ENCODE results near the gene NOXA1.
"Not testable (repeated sequence)": the region's sequence is repeated elsewhere in the genome, so short reads cannot be mapped to it uniquely, and the experiment has no call there.

NOXA1 gene

GRCh38 chr9:137466389-137467085, 43.3 kb downstream of the NOXA1 start:
- H3K36me3 ChIP-seq (replicated peaks); H3K9me3 ChIP-seq; H3K4me3 ChIP-seq; H3K4me1 ChIP-seq; in situ Hi-C loops (cut with MboI; ENCODE audit: low sequenced_read_pairs); DNase-seq (ENCODE audit: low spot score in 2 of 2): not testable (repeated sequence)
- peaks cover 10% of the 10 kb centered on the region; the same call in 1 of the 2 replicates for H3K27me3 ChIP-seq (ENCODE audit: low read depth)

GRCh38 chr9:137467161-137467581, 44.0 kb downstream of the NOXA1 start:
- Histone ChIP-seq H3K4me3 (no peak overlapping the region), H3K27me3 (ENCODE audit: low read depth) (peaks cover 10% of the 10 kb centered on the region; the same call in 1 of the 2 replicates), H3K4me1 (no peaks in the 10 kb centered on the region), H3K9me3 (no peaks in the 10 kb centered on the region), H3K36me3 (replicated peaks) (no peaks in the 10 kb centered on the region)
- DNase-seq (ENCODE audit: low spot score in 2 of 2) = no peak
- in situ Hi-C loops (cut with MboI; ENCODE audit: low sequenced_read_pairs) = no loop called here

DNA sequence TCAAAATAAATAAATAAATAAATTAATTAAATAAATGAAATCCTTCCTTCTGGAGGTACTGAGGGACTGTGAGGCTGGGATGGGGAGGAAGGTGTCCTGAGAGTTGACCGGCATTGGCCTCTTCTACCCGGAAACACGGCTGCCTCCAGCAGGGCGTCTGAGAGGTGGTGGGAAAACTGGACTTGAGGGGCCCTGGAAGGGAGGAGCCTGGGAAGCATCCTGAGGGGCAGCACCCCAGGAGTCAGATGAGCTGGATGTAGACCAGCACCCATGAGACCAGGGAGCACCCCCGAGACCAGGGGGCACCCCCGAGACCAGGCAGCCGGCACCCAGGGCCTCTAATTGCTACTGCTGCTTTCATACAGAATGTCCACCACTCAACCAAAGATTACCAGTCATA, 44.7 kb downstream of the NOXA1 start:
- Histone ChIP-seq H3K9me3 (no peaks in the 10 kb centered on the region), H3K4me1 (no peaks in the 10 kb centered on the region), H3K4me3 (no peak overlapping the region), H3K27me3 (ENCODE audit: low read depth) (peaks cover 10% of the 10 kb centered on the region; the same call in 1 of the 2 replicates), H3K36me3 (replicated peaks) (no peaks in the 10 kb centered on the region)
- in situ Hi-C loops (cut with MboI; ENCODE audit: low sequenced_read_pairs) = no loop called here
- no peak for DNase-seq (ENCODE audit: low spot score in 2 of 2)

GRCh38 chr9:137470785-137471184, 47.6 kb downstream of the NOXA1 start:
- H3K36me3 ChIP-seq (replicated peaks) = no peaks in the 10 kb centered on the region
- 0 out of 2 replicates have a peak, but pooled peaks cover 5% of the 10 kb centered on the region for H3K9me3 ChIP-seq
- in situ Hi-C loops (cut with MboI; ENCODE audit: low sequenced_read_pairs) = no loop called here
- DNase-seq (ENCODE audit: low spot score in 2 of 2) = no peak
- H3K4me3 ChIP-seq = no peak overlapping the region
- H3K27me3 ChIP-seq (ENCODE audit: low read depth) = peaks cover 10% of the 10 kb centered on the region; the same call in 1 of the 2 replicates
- no peaks in the 10 kb centered on the region for H3K4me1 ChIP-seq

DNA sequence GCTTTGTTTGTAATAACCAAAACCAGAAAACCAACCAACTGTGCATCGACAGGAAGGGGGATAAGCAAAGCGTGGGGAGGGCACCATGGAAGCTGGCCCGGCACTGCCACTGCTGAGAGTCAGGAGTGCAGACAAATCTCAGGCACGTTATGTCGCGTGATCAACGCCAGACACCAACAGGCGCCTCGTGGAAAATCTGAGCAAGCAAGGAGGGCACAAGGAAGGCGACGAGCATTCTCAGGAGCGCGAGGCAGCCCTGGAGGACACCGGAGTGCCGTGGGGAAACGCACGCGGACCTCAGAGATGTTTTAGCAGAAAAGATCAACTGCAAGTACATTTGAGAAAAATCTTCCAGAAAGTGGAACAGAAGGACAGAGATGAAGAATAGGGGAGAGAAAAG, 51.1 kb downstream of the NOXA1 start:
- H3K36me3 ChIP-seq (replicated peaks) = no peaks in the 10 kb centered on the region
- peaks cover 6% of the 10 kb centered on the region; the same call in 1 of the 2 replicates for H3K27me3 ChIP-seq (ENCODE audit: low read depth)
- in situ Hi-C loops (cut with MboI; ENCODE audit: low sequenced_read_pairs) = no loop called here
- H3K4me1 ChIP-seq = no peaks in the 10 kb centered on the region
- no peak for DNase-seq (ENCODE audit: low spot score in 2 of 2)
- 0 out of 2 replicates have a peak, but pooled peaks cover 9% of the 10 kb centered on the region for H3K9me3 ChIP-seq
- H3K4me3 ChIP-seq = no peak overlapping the region

DNA sequence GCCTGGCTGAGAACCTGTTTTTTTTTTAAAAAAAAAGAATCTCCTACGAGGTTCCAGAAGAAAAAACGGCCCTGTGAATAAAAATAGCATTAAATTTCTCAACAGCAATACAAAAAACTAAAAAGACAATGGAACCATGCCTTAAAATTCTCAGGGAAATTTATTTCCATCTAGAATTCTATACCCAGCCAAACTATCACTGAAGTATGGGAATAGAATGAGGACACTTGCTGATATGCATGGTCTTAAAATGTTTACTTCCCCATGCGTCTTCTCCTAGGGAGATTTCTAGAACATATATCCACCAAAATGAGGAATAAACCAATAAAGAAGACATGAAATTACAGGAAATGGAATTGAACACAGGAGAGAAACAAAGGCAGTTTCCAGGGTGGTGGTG, 52.5 kb downstream of the NOXA1 start:
- H3K4me3 ChIP-seq = no peak overlapping the region
- H3K27me3 ChIP-seq (ENCODE audit: low read depth) = no peaks in the 10 kb centered on the region
- 0 out of 2 replicates have a peak, but pooled peaks cover 9% of the 10 kb centered on the region for H3K9me3 ChIP-seq
- no peaks in the 10 kb centered on the region for H3K36me3 ChIP-seq (replicated peaks)
- in situ Hi-C loops (cut with MboI; ENCODE audit: low sequenced_read_pairs) = no loop called here
- H3K4me1 ChIP-seq = no peaks in the 10 kb centered on the region
- DNase-seq (ENCODE audit: low spot score in 2 of 2) = no peak

DNA sequence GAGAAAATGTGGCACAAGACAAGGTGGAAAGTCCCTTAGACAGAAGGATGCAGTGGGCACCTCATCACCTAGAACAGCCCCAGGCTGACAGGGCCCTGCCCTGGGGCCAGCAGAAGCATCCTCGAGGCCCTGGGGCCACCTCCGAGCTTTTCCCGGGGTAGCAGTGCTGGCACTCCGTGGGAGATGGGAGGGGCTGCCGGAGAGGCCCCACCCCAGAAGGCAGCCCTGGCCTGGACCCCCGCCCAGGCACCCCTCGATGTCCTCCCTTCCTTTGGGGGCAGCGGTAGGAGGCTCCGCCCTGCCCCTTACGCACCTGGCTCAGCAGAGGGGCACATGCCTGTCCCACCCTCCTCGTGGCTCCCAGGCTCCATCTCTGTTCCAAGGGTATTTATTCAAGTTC, 53.7 kb downstream of the NOXA1 start:
- Histone ChIP-seq H3K36me3 (replicated peaks) (no peaks in the 10 kb centered on the region), H3K4me3 (no peak overlapping the region), H3K9me3 (0 out of 2 replicates have a peak, but pooled peaks cover 9% of the 10 kb centered on the region), H3K27me3 (ENCODE audit: low read depth) (no peaks in the 10 kb centered on the region), H3K4me1 (no peaks in the 10 kb centered on the region)
- in situ Hi-C loops (cut with MboI; ENCODE audit: low sequenced_read_pairs) = no loop called here
- DNase-seq (ENCODE audit: low spot score in 2 of 2) = no peak

GRCh38 chr9:137477778-137478612, 54.8 kb downstream of the NOXA1 start:
- Histone ChIP-seq H3K27me3 (ENCODE audit: low read depth) (no peaks in the 10 kb centered on the region), H3K4me1 (no peaks in the 10 kb centered on the region)

GRCh38 chr9:137478613-137478961, 55.4 kb downstream of the NOXA1 start:
- H3K9me3 ChIP-seq = 0 out of 2 replicates have a peak, but pooled peaks cover 9% of the 10 kb centered on the region
- no peaks in the 10 kb centered on the region for H3K36me3 ChIP-seq (replicated peaks)
- in situ Hi-C loops (cut with MboI; ENCODE audit: low sequenced_read_pairs) = no loop called here
- no peaks in the 10 kb centered on the region for H3K4me1 ChIP-seq
- no peak overlapping the region for H3K4me3 ChIP-seq
- no peaks in the 10 kb centered on the region for H3K27me3 ChIP-seq (ENCODE audit: low read depth)
- DNase-seq (ENCODE audit: low spot score in 2 of 2) = no peak

More at GRCh38 chr9:137477778-137478612, 54.8 kb downstream of the NOXA1 start:
- in situ Hi-C loops (cut with MboI; ENCODE audit: low sequenced_read_pairs) = no loop called here
- DNase-seq (ENCODE audit: low spot score in 2 of 2) = no peak
- no peak overlapping the region for H3K4me3 ChIP-seq
- no peaks in the 10 kb centered on the region for H3K36me3 ChIP-seq (replicated peaks)
- 0 out of 2 replicates have a peak, but pooled peaks cover 9% of the 10 kb centered on the region for H3K9me3 ChIP-seq

DNA sequence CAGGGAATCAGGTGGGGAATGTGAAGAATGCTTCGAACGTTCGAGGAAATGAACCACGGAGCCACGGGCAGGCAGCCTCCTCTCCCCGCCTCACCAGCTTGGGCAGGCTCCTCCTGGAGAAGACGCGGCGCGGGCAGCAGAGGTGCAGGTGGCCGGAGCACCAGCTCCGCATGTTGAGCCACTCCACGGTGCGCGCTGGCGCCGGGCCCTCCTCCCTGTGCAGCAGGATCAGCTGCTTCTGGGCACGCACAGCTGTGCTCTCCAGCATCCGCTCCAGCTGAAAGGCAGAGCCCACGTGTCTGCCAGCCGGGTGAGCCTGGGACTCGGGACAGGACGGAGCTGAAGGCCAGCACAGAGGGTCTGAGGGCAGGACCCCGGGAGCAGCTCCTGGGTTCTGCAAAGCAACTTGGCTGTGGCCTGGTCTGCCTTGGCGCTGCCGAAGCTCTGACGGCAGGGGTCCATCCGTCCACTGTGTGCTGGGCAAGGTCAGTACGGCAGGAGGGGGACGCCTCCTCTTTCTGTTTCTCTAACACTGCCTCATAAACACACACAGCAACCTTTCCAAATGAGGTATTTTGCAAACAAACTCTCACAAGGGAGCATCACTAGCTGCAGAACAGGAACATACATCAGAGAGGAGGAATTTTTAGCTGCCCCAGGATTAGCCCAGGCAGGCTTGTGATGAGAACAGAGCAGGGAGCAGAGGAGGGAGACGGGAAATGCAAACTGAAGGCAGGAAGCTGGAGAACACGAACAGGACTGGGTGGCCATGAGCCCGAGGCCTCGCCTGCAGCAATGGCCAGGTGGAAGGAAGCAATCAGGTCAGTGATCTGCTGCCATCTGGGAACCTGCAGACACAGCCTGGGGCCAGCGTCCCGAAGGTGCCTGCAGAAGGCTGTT, 56.0 kb downstream of the NOXA1 start:
- no peaks in the 10 kb centered on the region for H3K27me3 ChIP-seq (ENCODE audit: low read depth)

DNA sequence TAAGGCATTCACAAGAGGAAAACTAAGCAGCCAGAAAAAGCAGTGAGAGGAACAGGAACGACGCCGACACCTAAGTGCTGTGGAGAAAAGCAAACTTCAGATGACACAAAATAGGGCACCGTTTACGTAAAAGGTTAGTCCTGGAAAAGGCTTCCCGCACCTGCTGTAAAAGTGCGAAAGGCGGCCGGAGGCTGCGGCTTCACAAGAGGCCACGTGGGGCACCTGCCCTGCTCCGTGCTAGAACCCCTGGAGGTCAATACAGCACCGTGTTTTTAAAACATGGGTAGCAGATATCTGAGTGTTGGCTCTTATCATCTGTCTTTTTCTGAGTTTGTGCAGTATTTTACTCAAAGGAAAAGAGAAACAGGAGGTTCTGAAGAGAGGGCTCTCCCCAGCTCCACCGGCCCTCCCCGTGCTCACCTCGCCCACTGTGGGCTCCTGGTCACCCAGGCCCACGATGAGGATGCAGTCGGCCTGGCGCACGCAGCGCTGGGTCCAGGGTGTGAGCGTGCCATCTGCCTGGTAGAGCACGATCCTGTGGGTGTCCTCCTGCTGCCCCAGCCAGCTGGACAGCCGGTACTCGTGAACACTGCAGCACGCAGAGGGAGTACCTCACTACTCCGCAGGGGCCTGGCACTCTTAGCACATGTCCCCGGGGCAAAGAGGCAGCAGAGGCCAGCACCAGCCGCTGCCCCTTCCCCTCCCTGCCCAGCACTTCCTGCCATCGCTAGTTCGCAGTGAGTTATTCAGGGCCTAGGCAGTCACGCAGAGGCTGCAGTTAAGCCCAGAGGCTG, 56.9 kb downstream of the NOXA1 start:
- no peaks in the 10 kb centered on the region for H3K4me1 ChIP-seq
- 0 out of 2 replicates have a peak, but pooled peaks cover 6% of the 10 kb centered on the region for H3K9me3 ChIP-seq
- H3K36me3 ChIP-seq (replicated peaks) = no peaks in the 10 kb centered on the region
- H3K27me3 ChIP-seq (ENCODE audit: low read depth) = no peaks in the 10 kb centered on the region
- no peak for DNase-seq (ENCODE audit: low spot score in 2 of 2)
- no peak overlapping the region for H3K4me3 ChIP-seq
- in situ Hi-C loops (cut with MboI; ENCODE audit: low sequenced_read_pairs) = no loop called here

More for the DNA sequence above, 56.0 kb downstream of the NOXA1 start:
- H3K9me3 ChIP-seq = 0 out of 2 replicates have a peak, but pooled peaks cover 6% of the 10 kb centered on the region
- H3K36me3 ChIP-seq (replicated peaks) = no peaks in the 10 kb centered on the region
- no peak overlapping the region for H3K4me3 ChIP-seq
- DNase-seq (ENCODE audit: low spot score in 2 of 2) = no peak
- in situ Hi-C loops (cut with MboI; ENCODE audit: low sequenced_read_pairs) = no loop called here
- no peaks in the 10 kb centered on the region for H3K4me1 ChIP-seq

DNA sequence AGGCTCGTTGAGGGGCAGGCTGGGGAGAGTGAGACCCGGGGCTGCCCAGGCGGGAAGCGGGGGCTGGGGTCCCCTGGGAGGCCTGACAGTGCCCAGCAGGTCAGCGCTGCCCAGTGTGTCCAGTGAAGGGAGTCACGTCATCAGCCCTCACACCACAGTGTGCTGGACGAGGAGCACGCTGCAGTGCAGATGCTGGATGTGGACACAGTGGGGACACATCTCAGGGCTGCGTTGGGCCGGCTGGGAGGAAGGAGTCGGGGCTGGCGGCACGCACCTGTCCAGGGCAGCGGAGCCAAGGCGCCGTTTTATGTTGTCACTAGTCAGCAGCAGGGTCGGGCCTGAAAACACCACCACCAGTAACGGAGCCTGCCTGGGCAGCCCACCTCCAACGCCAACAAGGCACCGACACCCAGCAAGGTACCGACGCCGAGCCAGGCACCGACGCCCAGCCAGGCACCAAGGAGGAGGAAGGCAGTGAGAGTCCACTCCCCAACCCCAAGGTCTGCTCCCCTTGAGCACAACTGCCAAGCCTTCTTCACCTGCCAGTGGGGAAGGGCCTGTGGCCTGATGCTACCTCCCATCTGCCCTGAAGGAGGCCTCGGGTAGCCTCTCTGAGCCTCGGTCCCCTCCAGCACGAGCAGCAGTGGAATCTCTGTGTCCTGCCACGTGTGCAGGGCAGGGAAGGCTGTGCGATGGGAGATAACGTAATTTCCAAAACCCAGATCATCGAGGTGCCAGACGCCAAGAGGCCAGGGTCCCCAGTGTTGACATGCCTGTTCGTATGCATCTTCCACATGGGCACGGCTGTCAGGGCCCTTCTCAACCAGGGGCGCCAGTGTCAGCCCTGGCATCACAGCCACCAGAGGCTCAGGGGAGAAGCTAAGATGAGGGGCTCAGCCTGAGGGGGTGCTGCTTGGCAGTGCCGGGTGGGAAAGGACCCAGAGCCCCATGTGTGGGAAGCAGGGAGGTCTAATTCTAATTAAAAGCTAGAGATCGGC, 57.8 kb downstream of the NOXA1 start:
- no peaks in the 10 kb centered on the region for H3K4me1 ChIP-seq
- DNase-seq (ENCODE audit: low spot score in 2 of 2) = no peak
- 0 out of 2 replicates have a peak, but pooled peaks cover 2% of the 10 kb centered on the region for H3K9me3 ChIP-seq
- no peaks in the 10 kb centered on the region for H3K27me3 ChIP-seq (ENCODE audit: low read depth)
- in situ Hi-C loops (cut with MboI; ENCODE audit: low sequenced_read_pairs) = no loop called here
- H3K36me3 ChIP-seq (replicated peaks) = no peaks in the 10 kb centered on the region
- H3K4me3 ChIP-seq = no peak overlapping the region

Measured in HAP-1 (cell line).